NCI-H2029 (cell line): ENCODE results near the gene LEKR1.
"Not testable (repeated sequence)": the region's sequence is repeated elsewhere in the genome, so short reads cannot be mapped to it uniquely, and the experiment has no call there.

Experiments
- DNase-seq: peaks from one replicate; lab custom pipeline; 2025; lab: John Stamatoyannopoulos, UW

Gene LEKR1

GRCh38 chr3:156906275-156906674 lies 80.1 kb downstream of the LEKR1 start:
- DNase-seq: no peak

- DNase-seq: no peak
These were observed 82.2 kb downstream of the LEKR1 start for GRCh38 chr3:156908398-156908797.

- no peak for DNase-seq
These were observed 83.9 kb downstream of the LEKR1 start for GRCh38 chr3:156910022-156910421.

- not testable (repeated sequence) for DNase-seq
These were observed 84.7 kb downstream of the LEKR1 start for GRCh38 chr3:156910831-156911230.

- not testable (repeated sequence) for DNase-seq
These were observed 88.1 kb downstream of the LEKR1 start for GRCh38 chr3:156914300-156914699.

- DNase-seq: no peak
These were observed 89.2 kb downstream of the LEKR1 start for GRCh38 chr3:156915372-156915771.

- no peak for DNase-seq
These were observed 92.6 kb downstream of the LEKR1 start for GRCh38 chr3:156918746-156919145.

- no peak for DNase-seq
These were observed 93.7 kb downstream of the LEKR1 start for GRCh38 chr3:156919818-156920217.

- DNase-seq: no peak
These were observed 94.2 kb downstream of the LEKR1 start for GRCh38 chr3:156920399-156920798.

- no peak for DNase-seq
These were observed 97.2 kb downstream of the LEKR1 start for GRCh38 chr3:156923349-156923748.

- no peak for DNase-seq
These were observed 112.6 kb downstream of the LEKR1 start for GRCh38 chr3:156938724-156939123.

- no peak for DNase-seq
These were observed 113.2 kb downstream of the LEKR1 start for GRCh38 chr3:156939315-156939714.

GRCh38 chr3:156941311-156941710 lies 115.2 kb downstream of the LEKR1 start:
- no peak for DNase-seq

- DNase-seq: no peak
These were observed 122.5 kb downstream of the LEKR1 start for GRCh38 chr3:156948402-156949210.

GRCh38 chr3:156952011-156952410 lies 125.9 kb downstream of the LEKR1 start:
- DNase-seq: no peak

GRCh38 chr3:156957715-156958114 lies 131.6 kb downstream of the LEKR1 start:
- no peak for DNase-seq

- no peak for DNase-seq
These were observed 136.9 kb downstream of the LEKR1 start for GRCh38 chr3:156963096-156963495.

- no peak for DNase-seq
These were observed 138.4 kb downstream of the LEKR1 start for GRCh38 chr3:156964577-156964976.

- DNase-seq: not testable (repeated sequence)
These were observed 140.2 kb downstream of the LEKR1 start for GRCh38 chr3:156966349-156966748.

- no peak for DNase-seq
These were observed 147.8 kb downstream of the LEKR1 start for GRCh38 chr3:156973954-156974353.

GRCh38 chr3:156974931-156975330 lies 148.8 kb downstream of the LEKR1 start:
- no peak for DNase-seq

GRCh38 chr3:156975721-156976120 lies 149.6 kb downstream of the LEKR1 start:
- DNase-seq: no peak

- DNase-seq: peak; percentile 17
These were observed 150.8 kb downstream of the LEKR1 start for GRCh38 chr3:156976933-156977332.

- no peak for DNase-seq
These were observed 152.4 kb downstream of the LEKR1 start for GRCh38 chr3:156978481-156978961.
